ENCODE data around the gene YJEFN3.

- TF ChIP-seq IRF2 (CRISPR knock-in tag; IDR thresholded peaks at IDR 0.05; ENCODE audit: borderline replicate concordance, low read depth) (no peak), CTCF (IDR thresholded peaks at IDR 0.05) (no peak), SP1 (CRISPR knock-in tag; conservative IDR thresholded peaks at IDR 0.05) (no peak), ZNF512 (CRISPR knock-in tag; IDR thresholded peaks at IDR 0.05; ENCODE audit: borderline replicate concordance) (no peak), MXD4 (CRISPR knock-in tag; IDR thresholded peaks at IDR 0.05; ENCODE audit: borderline replicate concordance) (no peak), MLX (CRISPR knock-in tag; IDR thresholded peaks at IDR 0.05) (no peak), SMAD3 (CRISPR knock-in tag; IDR thresholded peaks at IDR 0.05; ENCODE audit: borderline replicate concordance) (no peak), RORB (CRISPR knock-in tag; IDR thresholded peaks at IDR 0.05) (no peak), NFYB (CRISPR knock-in tag; conservative IDR thresholded peaks at IDR 0.05; ENCODE audit: low read depth) (no peak), TCF7 (CRISPR knock-in tag; IDR thresholded peaks at IDR 0.05; ENCODE audit: low read depth) (no peak), MYBL2 (CRISPR knock-in tag; IDR thresholded peaks at IDR 0.05) (no peak), ETV6 (CRISPR knock-in tag; IDR thresholded peaks at IDR 0.05) (no peak), HMGXB4 (CRISPR knock-in tag; IDR thresholded peaks at IDR 0.05) (no peak)
Observed at GRCh38 chr19:19533841-19534240, 5.1 kb downstream of the YJEFN3 start.
